Measurements from ENCODE around the gene CDC42EP2.

Gene CDC42EP2

DNA sequence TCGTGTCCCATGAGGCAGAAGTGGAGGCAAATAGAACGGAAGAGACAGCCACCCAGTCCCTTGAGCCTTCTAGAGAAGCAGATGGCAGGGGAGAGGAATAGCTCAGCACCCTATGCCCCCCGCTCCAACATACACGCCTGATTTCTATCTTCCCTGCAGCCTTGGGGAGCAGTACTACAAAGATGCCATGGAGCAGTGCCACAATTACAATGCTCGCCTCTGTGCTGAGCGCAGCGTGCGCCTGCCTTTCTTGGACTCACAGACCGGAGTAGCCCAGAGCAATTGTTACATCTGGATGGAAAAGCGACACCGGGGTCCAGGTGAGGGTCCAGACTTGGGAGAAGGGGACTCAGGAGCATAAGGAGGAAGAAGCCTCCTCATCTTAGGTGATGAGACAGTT lies 25.6 kb downstream of the CDC42EP2 start:
- no peak overlapping the region for H3K4me3 ChIP-seq (ENCODE audit: low read depth, low read length)
- no peak for TF ChIP-seq CTCF (IDR thresholded peaks at IDR 0.05; ENCODE audit: insufficient read depth, low read depth, low read length, missing control alignments)
- no peak for DNase-seq (ENCODE audit: low read depth)

- no peak overlapping the region for H3K4me3 ChIP-seq (ENCODE audit: low read depth, low read length)
- TF ChIP-seq CTCF (IDR thresholded peaks at IDR 0.05; ENCODE audit: insufficient read depth, low read depth, low read length, missing control alignments) = no peak
Observed at GRCh38 chr11:65341856-65342255, 27.2 kb downstream of the CDC42EP2 start.

DNA sequence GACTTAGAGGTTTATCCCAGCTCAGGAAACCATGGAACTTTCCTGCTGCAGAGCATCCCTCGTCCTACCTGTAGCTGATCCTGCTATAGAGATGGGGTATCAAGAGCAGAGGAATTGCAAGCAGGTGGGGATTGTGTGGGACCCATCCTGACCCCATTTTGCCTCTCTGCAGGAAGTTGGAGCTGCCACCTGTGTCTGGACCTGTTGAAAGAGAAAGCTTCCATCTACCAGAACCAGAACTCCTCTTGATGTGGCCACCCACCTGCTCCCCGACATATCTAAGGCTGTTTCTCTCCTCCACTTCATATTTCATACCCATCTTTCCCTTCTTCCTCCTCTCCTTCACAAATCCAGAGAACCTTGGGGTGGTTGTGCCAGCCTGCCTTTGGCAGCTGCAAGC lies 36.8 kb downstream of the CDC42EP2 start:
- no peak for TF ChIP-seq CTCF (IDR thresholded peaks at IDR 0.05; ENCODE audit: insufficient read depth, low read depth, low read length, missing control alignments)
- no peak for DNase-seq (ENCODE audit: low read depth)
- H3K4me3 ChIP-seq (ENCODE audit: low read depth, low read length) = no peak overlapping the region

More at GRCh38 chr11:65341856-65342255, 27.2 kb downstream of the CDC42EP2 start:
- no peak for DNase-seq (ENCODE audit: low read depth)

GRCh38 chr11:65352783-65353182 lies 38.1 kb downstream of the CDC42EP2 start:
- no peak for DNase-seq (ENCODE audit: low read depth)
- no peak for TF ChIP-seq CTCF (IDR thresholded peaks at IDR 0.05; ENCODE audit: insufficient read depth, low read depth, low read length, missing control alignments)
- no peak overlapping the region for H3K4me3 ChIP-seq (ENCODE audit: low read depth, low read length)

DNA sequence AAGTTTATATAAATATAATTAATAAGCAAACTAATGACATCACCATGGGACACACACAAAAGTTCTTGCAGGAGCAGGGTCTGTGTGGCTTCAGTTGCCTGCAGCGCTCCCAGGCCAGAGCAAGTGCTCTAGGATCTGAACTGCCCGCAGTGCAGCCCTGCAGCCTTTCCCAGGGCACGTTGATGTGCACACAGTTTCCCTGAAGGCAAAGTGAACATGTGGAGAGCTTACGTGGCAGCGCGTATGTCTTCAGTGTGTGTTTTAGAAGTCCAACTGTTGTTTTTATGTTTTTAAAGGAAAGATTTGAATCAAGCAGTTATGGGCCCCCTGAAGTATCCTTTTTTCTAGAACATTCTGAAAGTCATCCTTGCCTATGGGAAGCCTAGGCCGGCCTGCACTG lies 38.7 kb downstream of the CDC42EP2 start:
- H3K4me3 ChIP-seq (ENCODE audit: low read depth, low read length) = no peak overlapping the region
- TF ChIP-seq CTCF (IDR thresholded peaks at IDR 0.05; ENCODE audit: insufficient read depth, low read depth, low read length, missing control alignments) = no peak
- no peak for DNase-seq (ENCODE audit: low read depth)

- no peak for DNase-seq (ENCODE audit: low read depth)
- no peak for TF ChIP-seq CTCF (IDR thresholded peaks at IDR 0.05; ENCODE audit: insufficient read depth, low read depth, low read length, missing control alignments)
- H3K4me3 ChIP-seq (ENCODE audit: low read depth, low read length) = peak overlapping the region; percentile 55
Observed at GRCh38 chr11:65353900-65354264, 39.2 kb downstream of the CDC42EP2 start.

GRCh38 chr11:65354265-65355012 lies 39.8 kb downstream of the CDC42EP2 start, which contains the start of gene TIGD3:
Gene TIGD3 (plus strand): TSS chr11:65354751. CDS start chr11:65355809, 1,058 bp downstream.
- TF ChIP-seq CTCF (IDR thresholded peaks at IDR 0.05; ENCODE audit: insufficient read depth, low read depth, low read length, missing control alignments) = no peak
- DNase-seq (ENCODE audit: low read depth) = peak; percentile 97
- peak within 1 kb of the TSS; percentile 55 for H3K4me3 ChIP-seq (ENCODE audit: low read depth, low read length)

Data from GM12865 (cell line).